ENCODE measurements around the gene ARID5B.
A peak's percentile ranks its signal among the peaks of the same experiment; 100 is the strongest.
"Not testable (repeated sequence)": the region's sequence is repeated elsewhere in the genome, so short reads cannot be mapped to it uniquely, and the experiment has no call there.

Gene ARID5B

DNA sequence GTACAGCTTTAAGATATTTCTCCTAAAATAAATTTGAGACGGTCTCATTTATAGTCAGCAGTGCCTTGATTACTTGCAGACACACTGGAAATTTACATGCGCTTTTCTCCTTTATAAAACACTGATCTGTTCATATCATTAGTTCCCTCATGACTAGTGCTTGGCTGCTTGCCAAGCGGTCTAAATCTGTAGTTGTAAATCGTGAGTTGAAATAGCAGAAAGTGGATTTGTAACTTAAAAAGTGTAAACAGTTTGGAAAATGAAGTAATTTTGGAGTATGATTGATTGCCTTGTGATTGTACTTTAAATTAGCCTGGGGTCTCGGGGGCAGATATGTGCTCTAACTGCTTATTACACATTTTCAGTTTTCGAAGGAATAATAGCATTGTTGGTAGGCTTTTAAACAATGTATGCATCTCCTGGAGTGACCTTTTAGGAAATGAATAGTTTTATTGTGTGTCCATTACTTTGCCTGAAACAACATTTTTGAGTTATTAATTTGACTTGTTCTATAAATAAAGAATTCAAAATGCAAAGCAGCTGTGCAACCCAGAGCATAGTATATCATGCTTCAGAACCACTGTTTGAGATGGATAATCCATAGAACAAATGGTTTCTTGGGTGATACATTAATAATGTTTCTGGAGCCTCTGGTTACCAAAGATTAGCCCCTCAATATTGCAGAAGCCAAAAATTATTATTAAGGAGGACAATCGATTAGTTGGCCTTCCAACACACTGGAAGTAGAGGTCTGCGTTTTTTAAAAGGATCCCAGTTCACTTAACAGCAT lies 73.3 kb downstream of the ARID5B start:
- no peak for DNase-seq (ENCODE audit: low spot score)
- Histone ChIP-seq H3K4me3 (peak overlapping the region; percentile 0), H3K27ac (peak overlapping the region; percentile 17 to 54)
- TF ChIP-seq, protein P1, sequence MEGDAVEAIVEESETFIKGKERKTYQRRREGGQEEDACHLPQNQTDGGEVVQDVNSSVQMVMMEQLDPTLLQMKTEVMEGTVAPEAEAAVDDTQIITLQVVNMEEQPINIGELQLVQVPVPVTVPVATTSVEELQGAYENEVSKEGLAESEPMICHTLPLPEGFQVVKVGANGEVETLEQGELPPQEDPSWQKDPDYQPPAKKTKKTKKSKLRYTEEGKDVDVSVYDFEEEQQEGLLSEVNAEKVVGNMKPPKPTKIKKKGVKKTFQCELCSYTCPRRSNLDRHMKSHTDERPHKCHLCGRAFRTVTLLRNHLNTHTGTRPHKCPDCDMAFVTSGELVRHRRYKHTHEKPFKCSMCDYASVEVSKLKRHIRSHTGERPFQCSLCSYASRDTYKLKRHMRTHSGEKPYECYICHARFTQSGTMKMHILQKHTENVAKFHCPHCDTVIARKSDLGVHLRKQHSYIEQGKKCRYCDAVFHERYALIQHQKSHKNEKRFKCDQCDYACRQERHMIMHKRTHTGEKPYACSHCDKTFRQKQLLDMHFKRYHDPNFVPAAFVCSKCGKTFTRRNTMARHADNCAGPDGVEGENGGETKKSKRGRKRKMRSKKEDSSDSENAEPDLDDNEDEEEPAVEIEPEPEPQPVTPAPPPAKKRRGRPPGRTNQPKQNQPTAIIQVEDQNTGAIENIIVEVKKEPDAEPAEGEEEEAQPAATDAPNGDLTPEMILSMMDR (IDR thresholded peaks at IDR 0.05): no peak

DNA sequence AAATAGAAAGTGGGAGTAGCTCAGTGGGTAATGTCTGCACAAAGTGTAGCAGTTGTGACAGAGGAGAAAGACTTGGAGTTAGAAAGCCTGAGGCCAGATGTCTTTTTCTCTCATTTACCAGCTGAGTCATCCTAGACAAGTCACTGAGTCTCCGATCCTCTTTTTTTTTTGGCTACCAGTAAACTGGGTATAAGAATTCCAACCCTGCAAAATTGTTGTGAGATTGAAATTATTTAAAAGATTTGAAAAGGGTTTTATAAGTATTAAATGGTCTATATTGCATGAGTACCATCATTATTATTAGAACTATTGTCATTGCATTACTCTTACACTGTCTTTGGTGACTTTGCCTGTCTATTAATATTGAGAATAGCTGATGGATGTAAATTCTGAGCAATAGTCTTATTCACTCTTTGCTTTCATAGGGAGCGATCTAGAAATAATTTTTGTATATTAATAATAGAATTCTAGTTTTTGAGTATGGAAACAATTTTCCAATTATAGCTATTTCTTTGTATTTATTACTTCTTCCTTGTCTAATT lies 74.0 kb downstream of the ARID5B start:
- TF ChIP-seq, protein P1 (IDR thresholded peaks at IDR 0.05): no peak
- Histone ChIP-seq H3K4me3 (no peak overlapping the region), H3K27ac (peak overlapping the region in 1 of 2 donors; percentile 54)
- DNase-seq (ENCODE audit: low spot score): no peak

DNA sequence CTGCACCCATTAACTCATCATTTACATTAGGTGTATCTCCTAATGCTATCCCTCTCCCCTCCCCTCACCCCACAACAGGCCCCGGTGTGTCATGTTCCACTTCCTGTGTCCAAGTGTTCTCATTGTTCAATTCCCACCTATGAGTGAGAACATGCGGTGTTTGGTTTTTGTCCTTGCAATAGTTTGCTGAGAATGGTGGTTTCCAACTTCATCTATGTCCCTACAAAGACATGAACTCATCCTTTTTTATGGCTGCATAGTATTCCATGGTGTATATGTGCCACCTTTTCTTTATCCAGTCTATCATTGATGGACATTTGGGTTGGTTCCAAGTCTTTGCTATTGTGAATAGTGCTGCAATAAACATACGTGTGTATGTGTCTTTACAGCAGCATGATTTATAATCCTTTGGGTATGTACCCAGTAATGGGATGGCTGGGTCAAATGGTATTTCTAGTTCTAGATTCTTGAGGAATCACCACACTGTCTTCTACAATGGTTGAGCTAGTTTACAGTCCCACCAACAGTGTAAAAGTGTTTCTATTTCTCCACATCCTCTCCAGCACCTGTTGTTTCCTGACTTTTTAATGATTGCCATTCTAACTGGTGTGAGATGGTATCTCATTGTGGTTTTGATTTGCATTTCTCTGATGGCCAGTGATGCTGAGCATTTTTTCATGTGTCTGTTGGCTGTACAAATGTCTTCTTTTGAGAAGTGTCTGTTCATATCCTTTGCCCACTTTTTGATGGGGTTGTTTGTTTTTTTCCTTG lies 75.6 kb downstream of the ARID5B start:
- H3K27ac ChIP-seq; H3K4me3 ChIP-seq; DNase-seq (ENCODE audit: low spot score): not testable (repeated sequence)

DNA sequence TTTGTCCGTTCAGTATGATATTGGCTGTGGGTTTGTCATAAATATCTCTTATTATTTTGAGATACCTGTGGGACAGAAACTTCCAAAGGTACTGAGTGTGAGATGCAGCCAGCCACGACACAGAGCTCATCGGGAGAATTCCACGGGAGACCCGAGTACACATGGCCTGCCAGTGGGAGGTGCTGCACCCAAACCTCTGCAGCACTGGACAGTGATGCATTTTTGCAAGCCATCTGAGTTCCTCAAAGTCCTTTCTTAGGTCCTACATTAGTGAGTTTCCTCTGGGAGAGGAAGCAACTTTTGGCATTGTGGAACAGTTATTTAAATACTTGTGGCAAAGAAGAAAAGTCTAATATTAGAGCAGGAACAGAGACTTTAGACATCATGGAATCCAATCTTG lies 77.5 kb downstream of the ARID5B start:
- Histone ChIP-seq H3K27ac (peak overlapping the region in 1 of 2 donors; percentile 26), H3K4me3 (no peak overlapping the region)
- TF ChIP-seq, protein P1 (IDR thresholded peaks at IDR 0.05): no peak
- no peak for DNase-seq (ENCODE audit: low spot score)

DNA sequence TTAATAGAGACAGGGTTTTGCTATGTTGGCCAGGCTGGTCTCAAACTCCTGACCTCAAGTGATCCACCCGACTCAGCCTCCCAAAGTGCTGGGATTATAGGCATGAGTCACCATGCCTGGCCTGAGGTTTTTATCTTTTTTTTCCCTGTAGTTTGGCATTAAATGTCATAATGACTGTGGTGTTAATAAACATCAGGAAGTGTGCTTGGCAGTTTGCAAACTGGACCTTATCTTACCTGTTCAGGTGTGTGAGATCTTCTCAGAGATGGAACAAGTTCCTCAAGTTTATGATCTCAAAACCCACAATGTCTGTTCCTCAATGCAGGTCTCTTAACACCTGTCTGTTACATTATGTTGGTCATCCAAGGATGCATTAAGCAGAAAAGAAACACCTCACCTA lies 80.0 kb downstream of the ARID5B start:
- DNase-seq (ENCODE audit: low spot score): no peak
- H3K27ac ChIP-seq: no peak overlapping the region
- TF ChIP-seq, protein P1 (IDR thresholded peaks at IDR 0.05): no peak
- H3K4me3 ChIP-seq: no peak overlapping the region

DNA sequence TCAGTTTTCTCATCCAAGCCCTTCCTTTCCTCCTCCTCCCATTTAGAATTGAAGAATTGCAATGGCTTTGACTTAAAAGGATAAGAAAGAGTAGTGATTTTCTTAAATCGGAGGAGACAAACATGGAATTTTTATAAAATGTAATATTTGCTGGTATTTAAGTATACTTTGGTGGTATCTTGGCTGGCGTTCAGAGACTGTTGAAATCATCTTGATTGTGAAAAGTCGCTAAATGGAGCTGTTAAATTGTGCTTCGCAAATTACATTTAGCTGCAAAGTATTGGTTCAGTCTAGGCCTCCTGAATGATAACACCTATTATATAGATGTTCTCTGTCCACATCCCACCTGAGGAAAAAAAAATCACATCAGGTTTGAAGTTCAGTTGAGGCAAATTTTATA lies 81.8 kb downstream of the ARID5B start:
- no peak for DNase-seq (ENCODE audit: low spot score)
- no peak overlapping the region for H3K27ac ChIP-seq
- TF ChIP-seq, protein P1 (IDR thresholded peaks at IDR 0.05): no peak
- no peak overlapping the region for H3K4me3 ChIP-seq

DNA sequence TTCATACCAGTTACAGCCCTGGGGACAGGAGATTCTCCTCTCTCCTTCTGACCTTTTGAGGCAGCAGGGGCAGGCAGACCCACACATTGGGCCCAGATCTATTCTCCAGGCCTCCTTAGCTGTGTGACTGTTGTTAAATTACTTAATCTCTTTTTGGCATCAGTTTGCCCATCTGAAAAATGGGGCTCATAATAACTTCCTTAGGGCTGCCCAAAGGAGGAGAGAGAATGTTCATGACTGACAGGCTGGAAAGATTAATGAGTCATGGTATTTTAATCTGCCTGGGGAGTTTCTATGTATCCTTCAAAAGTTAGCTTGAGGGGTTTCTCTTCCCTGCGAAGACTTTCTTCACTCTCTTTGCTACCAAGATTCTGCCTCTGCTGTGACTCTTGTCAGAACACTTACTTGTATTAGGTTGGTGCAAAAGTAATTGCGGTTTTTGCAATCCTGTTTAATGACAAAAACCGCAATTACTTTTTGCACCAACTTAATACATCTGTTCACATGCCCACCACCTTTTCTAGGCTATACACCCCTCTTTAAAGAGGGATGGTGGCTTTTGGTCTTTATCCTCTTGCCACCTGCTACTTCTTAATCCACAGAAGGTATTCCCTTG lies 83.4 kb downstream of the ARID5B start:
- no peak overlapping the region for H3K4me3 ChIP-seq
- no peak for DNase-seq (ENCODE audit: low spot score)
- TF ChIP-seq, protein P1 (IDR thresholded peaks at IDR 0.05): no peak
- H3K27ac ChIP-seq: no peak overlapping the region
